K562 (cell line): ENCODE data around the gene DHX35. TPM values are rescaled to one million over a fixed set of nuclear protein-coding genes. Genes with fewer than 3 reads are reported as not detected.

ENCODE experiments used
- ATAC-seq: fragments of 200-7000 bp; cut with Tn5 transposase; 3 replicates; pipeline ENCODE4 v1.9.1; 2020; ENCODE audit warnings: moderate library complexity
- BruUV-seq: library from RNA; stranded (reverse); fragments of 400-500 nt; replicated peaks from 2 replicates; lab custom pipeline; 2021; lab: Mats Ljungman, UMichigan
- CTCF ChIA-PET: fragments of 300-600 bp; formaldehyde crosslinking; extraction: SDS; loops from one replicate; lab custom pipeline; 2021; ENCODE audit warnings: low intra/inter-chr PET ratio; lab: Yijun Ruan, JAX
- POLR2A ChIA-PET: fragments of 300-600, 350-650 bp; sonication (Branson Sonifier 250); formaldehyde crosslinking; extraction: SDS; loops from one replicate; lab custom pipeline; 2021; ENCODE audit warnings: antibody characterized with exemption, inconsistent platforms; lab: Yijun Ruan, JAX
- DNase-seq, 4 experiments: peaks; one replicate each; pipeline versions ENCODE4 v3.0.0 to v3.0.0-alpha.2; 2011 to 2018; ENCODE audit warnings: low spot score in 3 of 4, mixed read lengths in 3 of 4; ENCODE audit errors: extremely low read depth in 1 of 4
- FAIRE-seq: peaks from 2 replicates; lab custom pipeline; 2011; peaks lifted over from hg19 to GRCh38; lab: Jason Lieb, UNC
- H2AFZ ChIP-seq: 2 replicates; pipeline ENCODE4 v1.6.0; 2011; ENCODE audit warnings: low read depth, low read length, control low read depth, inconsistent platforms
- H3K27ac ChIP-seq: fragments of 200-600 bp; 3 replicates; pipeline ENCODE4 v1.8.0; 2011; ENCODE audit warnings: low read depth, mild to moderate bottlenecking, control low read depth, inconsistent platforms, low read length, moderate library complexity, mixed read lengths; ENCODE audit errors: extremely low read depth
- H3K27me3 ChIP-seq, 2 experiments: fragments of 300-600 bp in 1 of 2; 2 replicates in 1 of 2; 3 replicates in 1 of 2; pipeline versions ENCODE4 v1.6.0 to v1.8.0; 2011; ENCODE audit warnings: inconsistent platforms in 2 of 2, low read length in 2 of 2, mild to moderate bottlenecking in 1 of 2, mixed read lengths in 1 of 2, moderate library complexity in 1 of 2; ENCODE audit not compliant: control insufficient read depth in 2 of 2, insufficient read depth in 2 of 2
- H3K36me3 ChIP-seq: fragments of 300-600 bp; 3 replicates; pipeline ENCODE4 v1.8.0; 2011; ENCODE audit warnings: mild to moderate bottlenecking, low read length, inconsistent platforms; ENCODE audit not compliant: control insufficient read depth, insufficient read depth
- H3K4me1 ChIP-seq, 2 experiments: fragments of 200-600 bp in 1 of 2; replicated peaks in 1 of 2; 2 replicates in 1 of 2; 3 replicates in 1 of 2; pipeline versions ENCODE4 v1.5.1 to v1.8.0; 2011; ENCODE audit warnings: inconsistent platforms in 2 of 2, low read length in 2 of 2, mild to moderate bottlenecking in 1 of 2, mixed read lengths in 1 of 2, moderate library complexity in 1 of 2; ENCODE audit not compliant: control insufficient read depth in 2 of 2, insufficient read depth in 2 of 2
- H3K4me2 ChIP-seq: 2 replicates; pipeline ENCODE4 v1.6.1; 2011; ENCODE audit warnings: low read length, control low read depth, inconsistent platforms, mixed read lengths; ENCODE audit not compliant: insufficient read depth
- H3K4me3 ChIP-seq: fragments of 200-600 bp; sonication (generic), shearing (Covaris generic); 2 replicates; pipeline ENCODE4 v1.5.1; 2016; ENCODE audit warnings: control low read depth, inconsistent platforms
- H3K79me2 ChIP-seq: fragments of 200-600 bp; 3 replicates; pipeline ENCODE4 v1.8.0; 2011; ENCODE audit warnings: low read length, inconsistent platforms; ENCODE audit not compliant: control insufficient read depth, insufficient read depth
- H3K9ac ChIP-seq, 2 experiments: 2 replicates each; pipeline versions ENCODE4 v1.6.0 to v1.6.1; 2011; ENCODE audit warnings: low read depth in 2 of 2, low read length in 2 of 2, control low read depth in 1 of 2, inconsistent platforms in 1 of 2, mild to moderate bottlenecking in 1 of 2, mixed read lengths in 1 of 2; ENCODE audit not compliant: insufficient read depth in 1 of 2
- H3K9me1 ChIP-seq: one replicate; pipeline ENCODE4 v1.6.0; 2011; ENCODE audit warnings: inconsistent platforms, mild to moderate bottlenecking, low read length, moderate library complexity; ENCODE audit not compliant: control insufficient read depth, insufficient read depth
- H3K9me3 ChIP-seq: replicated peaks from 2 replicates; pipeline ENCODE4 v1.5.1; 2011; ENCODE audit warnings: low read depth, low read length, inconsistent platforms; ENCODE audit not compliant: control insufficient read depth, insufficient read depth
- H4K20me1 ChIP-seq: replicated peaks from 2 replicates; pipeline ENCODE4 v1.6.1; 2011; ENCODE audit warnings: low read length, inconsistent platforms, mixed read lengths; ENCODE audit not compliant: control insufficient read depth, insufficient read depth
- ARID3A ChIP-seq: IDR thresholded peaks from 2 replicates; pipeline ENCODE4 v1.6.1; 2012; ENCODE audit warnings: low read depth, low read length, improper control_type of control experiment, borderline replicate concordance
- ATF6 ChIP-seq: sonication (generic); formaldehyde crosslinking; IDR thresholded peaks from 2 replicates; pipeline ENCODE4 v1.4.0; 2020; ENCODE audit warnings: mild to moderate bottlenecking, missing genetic modification reagents
- CREB3 ChIP-seq: fragments of 450-650 bp; conservative IDR thresholded peaks from 2 replicates; pipeline ENCODE4 v1.6.1; 2016; ENCODE audit warnings: missing genetic modification characterization, low read depth, mild to moderate bottlenecking, missing compliant biosample characterization, moderate library complexity
- KAT8 ChIP-seq: fragments of 450-650 bp; IDR thresholded peaks from 2 replicates; pipeline ENCODE4 v1.6.1; 2016; ENCODE audit warnings: low read depth, mild to moderate bottlenecking
- NELFE ChIP-seq: IDR thresholded peaks from 2 replicates; pipeline ENCODE4 v1.6.1; 2011; ENCODE audit warnings: mild to moderate bottlenecking; ENCODE audit not compliant: insufficient read depth, insufficient read length
- NFYB ChIP-seq: IDR thresholded peaks from 2 replicates; pipeline ENCODE4 v1.6.1; 2011; ENCODE audit warnings: mild to moderate bottlenecking, moderate library complexity; ENCODE audit not compliant: insufficient read length; ENCODE audit errors: extremely low read depth
- PRDM10 ChIP-seq: fragments of 450-650 bp; IDR thresholded peaks from 2 replicates; pipeline ENCODE4 v1.6.1; 2018; ENCODE audit not compliant: partially characterized antibody
- SMARCE1 ChIP-seq: fragments of 450-650 bp; IDR thresholded peaks from 2 replicates; pipeline ENCODE4 v1.7.1; 2016; ENCODE audit warnings: mild to moderate bottlenecking
- TRIM25 ChIP-seq: fragments of 450-650 bp; IDR thresholded peaks from 2 replicates; pipeline ENCODE4 v1.7.0; 2016; ENCODE audit warnings: borderline replicate concordance
- ZNF668 ChIP-seq: fragments of 250-450 bp; sonication (Bioruptor Pico); IDR thresholded peaks from 2 replicates; pipeline ENCODE4 v1.8.0; 2022; ENCODE audit warnings: mild to moderate bottlenecking, inconsistent platforms
- ZSCAN32 ChIP-seq: fragments of 450-650 bp; formaldehyde crosslinking; IDR thresholded peaks from 2 replicates; pipeline ENCODE4 v1.4.0; 2020; ENCODE audit warnings: mild to moderate bottlenecking, moderate library complexity
- ZZZ3 ChIP-seq: fragments of 450-650 bp; IDR thresholded peaks from 2 replicates; pipeline ENCODE4 v1.6.1; 2016; ENCODE audit warnings: antibody characterized with exemption, mild to moderate bottlenecking, moderate library complexity
- WGBS: fragments of 100-300 bp; shearing (Covaris generic); methylation state at CpG from one replicate; pipeline ENCODE4 v1.1.6; 2016; ENCODE audit warnings: low coverage, mixed read lengths; ENCODE audit not compliant: insufficient coverage; ENCODE audit errors: missing lambda C conversion rate; 5-methylcytosine and 5-hydroxymethylcytosine counted together
- in situ Hi-C: fragments of 300-500 bp; cut with MboI; formaldehyde crosslinking; loops from 4 replicates; pipeline ENCODE4 v1.15.0; 2018; ENCODE audit warnings: inconsistent platforms, mixed read lengths
- intact Hi-C: fragments of 100-400 bp; cut with micrococcal nuclease; formaldehyde crosslinking; loops from 2 replicates; pipeline ENCODE4 v1.14.2; 2022
- polyA plus RNA-seq, 8 experiments: library from polyadenylated mRNA; depleted of rRNA in 4 of 8; stranded (reverse) in 5 of 8; unstranded in 3 of 8; fragments of >200 nt; fragmentation: Nextera tagmentation in 2 of 8; fragmentation: Illumina TruSeq in 1 of 8; extraction: Ambion mirVana in 2 of 8; extraction: Trizol in 1 of 8; gene quantifications; 2 replicates each; pipeline versions ENCODE4 v1.2.1 to v1.2.3, GENCODE V29; 2011 to 2014; ENCODE audit warnings: inconsistent platforms in 1 of 8, missing spikeins in 1 of 8
- total RNA-seq, 7 experiments: library from RNA; depleted of rRNA in 6 of 7; stranded (reverse); fragments of >200 nt in 6 of 7; fragmentation: Illumina TruSeq in 2 of 7; extraction: Trizol in 2 of 7; gene quantifications; 2 replicates each; pipeline versions ENCODE4 v1.2.1 to v1.2.3, GENCODE V29; 2011 to 2021; ENCODE audit warnings: low replicate concordance in 1 of 7

The DHX35 gene
- total and polyA plus RNA-seq, 9 of the 15 experiments (the other 6 are each of a cell fraction or from before 2014, with no cell fraction given) = 6.5 to 25.6 (median 16.9) TPM

- no peak overlapping the region for H3K27ac ChIP-seq
- BruUV-seq = no TSS peak
- H2AFZ ChIP-seq = no peak overlapping the region
- H3K4me2 ChIP-seq = no peak overlapping the region
- intact Hi-C loops (no loop called here), in situ Hi-C loops (no loop called here)
- FAIRE-seq (no peak), ATAC-seq (no peak), DNase-seq (no peak)
- H3K79me2 ChIP-seq = peaks cover 9% of the 10 kb centered on the region; the same call in 2 of the 3 replicates
- peaks cover 79% of the 10 kb centered on the region for H3K36me3 ChIP-seq
- H3K9me3 ChIP-seq = no peaks in the 10 kb centered on the region
- ChIA-PET CTCF (no interaction called here), POLR2A (interaction anchor here (0.7 to 2.1 kb wide), 4 partner anchors 12 to 45 kb away, joined by 3 to 6 read pairs (median 3); no protein-coding TSS in a partner anchor)
- H3K4me1 ChIP-seq = peaks cover 0 to 10% of the 10 kb centered on the region in 2 experiments; a peak in 3 of 5 replicates
- H3K9ac ChIP-seq = peak overlapping the region in 1 of 2 experiments; percentile 14; a peak in 1 of 4 replicates
- no peaks in the 10 kb centered on the region for H3K27me3 ChIP-seq
- no peaks in the 10 kb centered on the region for H3K9me1 ChIP-seq
- WGBS = 79% methylated on average over 5 of the region's 5 CpGs
- H3K4me3 ChIP-seq = no peak overlapping the region
- H4K20me1 ChIP-seq = no peaks in the 10 kb centered on the region; the same call in 1 of the 2 replicates
- TF ChIP-seq ARID3A (no peak), ZNF668 (CRISPR knock-in tag) (no peak), ZZZ3 (no peak), NELFE (no peak), NFYB (no peak), SMARCE1 (no peak), TRIM25 (no peak), CREB3 (tag) (no peak), KAT8 (no peak), PRDM10 (no peak), ATF6 (CRISPR knock-in tag) (no peak), ZSCAN32 (CRISPR knock-in tag) (no peak)
Observed at GRCh38 chr20:38973645-38974044, 11.5 kb downstream of the DHX35 start.
